ENCODE data around the gene CCL28. TPM values are rescaled to one million over a fixed set of nuclear protein-coding genes. Genes with fewer than 3 reads are reported as not detected.

CCL28 gene
- total RNA-seq, 1 experiment from 2014 or later, result 0.18 TPM

GRCh38 chr5:43332401-43332800, 79.8 kb downstream of the CCL28 start:
- H3K36me3 ChIP-seq, result no peaks in the 10 kb centered on the region
- DNase-seq (ENCODE audit: low read depth in 1 of 2, low spot score in 2 of 2), result no peak
- H3K4me3 ChIP-seq, result no peak overlapping the region
- H3K27ac ChIP-seq, result no peak overlapping the region
- no peaks in the 10 kb centered on the region for H3K4me1 ChIP-seq (replicated peaks)
- no peaks in the 10 kb centered on the region for H3K27me3 ChIP-seq (replicated peaks)
- no peaks in the 10 kb centered on the region for H3K9me3 ChIP-seq (replicated peaks)

Other genes with a start within 250 kb of the CCL28 start
- 0.03 and 0.18 TPM in 2 replicates for gene NIM1K, start 220.2 kb downstream of the CCL28 start, total RNA-seq (2014; rRNA removed; shearing (Covaris generic))
- gene HMGCS1, start 99.0 kb downstream of the CCL28 start, total RNA-seq (2014; rRNA removed; shearing (Covaris generic)), result 18.5 and 20.2 TPM in 2 replicates
- 16.5 and 19.0 TPM in 2 replicates for gene TMEM267, start 71.5 kb upstream of the CCL28 start, total RNA-seq (2014; rRNA removed; shearing (Covaris generic))
- 16.5 and 27.8 TPM in 2 replicates for gene C5orf34, start 102.8 kb upstream of the CCL28 start, total RNA-seq (2014; rRNA removed; shearing (Covaris generic))
- 114 and 172 TPM in 2 replicates for gene PAIP1, start 144.7 kb upstream of the CCL28 start, total RNA-seq (2014; rRNA removed; shearing (Covaris generic))
- gene NNT, start 190.8 kb upstream of the CCL28 start, total RNA-seq (2014; rRNA removed; shearing (Covaris generic)), result 97.4 and 108 TPM in 2 replicates

Data from SJSA1 (cell line).